ENCODE measurements around the gene VWA8.

- TF ChIP-seq TAF1 (IDR thresholded peaks at IDR 0.05; ENCODE audit: borderline replicate concordance, insufficient read depth, low read length) (no peak), FOXP2 (optimal IDR thresholded peaks at IDR 0.05; ENCODE audit: borderline replicate concordance, extremely low read depth, extremely low read length, insufficient read depth) (no peak), REST (IDR thresholded peaks at IDR 0.05; ENCODE audit: insufficient read depth in 1 of 2, low read depth in 2 of 2, low read length in 2 of 2) (no peak), SIN3A (IDR thresholded peaks at IDR 0.05; ENCODE audit: borderline replicate concordance, insufficient read depth, low read length) (no peak)
Observed at GRCh38 chr13:41655997-41656396, 304.9 kb downstream of the VWA8 start.
